GM11168 (cell line): ENCODE data around the gene LRFN4.
"Not testable (repeated sequence)": the region's sequence is repeated elsewhere in the genome, so short reads cannot be mapped to it uniquely, and the experiment has no call there.

Experiments used
- in situ Hi-C: fragments of 300-500 bp; cut with MboI; formaldehyde crosslinking; loops from one replicate; pipeline ENCODE4 v1.12.0; 2022; ENCODE audit warnings: low sequenced_read_pairs; ENCODE audit not compliant: unreplicated experiment

Gene LRFN4

GRCh38 chr11:66856496-66857233, at the start of gene LRFN4:
Gene LRFN4 (plus strand): TSS chr11:66857064. CDS start chr11:66857745, 681 bp downstream.
- in situ Hi-C loops: no loop called here

DNA sequence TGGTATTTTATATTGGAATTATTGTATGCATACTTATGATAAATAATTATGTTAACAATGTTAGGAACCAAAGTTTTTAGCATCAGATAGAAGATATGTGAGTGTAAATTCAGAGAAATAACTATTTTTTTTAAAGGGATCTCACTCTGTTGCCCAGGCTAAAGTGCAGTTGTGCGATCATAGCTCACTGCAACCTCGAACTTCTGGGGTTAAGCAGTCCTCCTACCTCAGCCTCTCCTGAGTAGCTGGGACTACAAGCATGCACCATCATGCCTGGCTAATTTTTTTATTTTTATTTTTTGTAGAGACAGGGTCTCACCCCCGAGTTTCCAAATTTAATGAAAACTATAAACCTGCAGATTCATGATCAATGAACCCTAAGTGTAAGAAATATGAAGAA, 47.3 kb upstream of the LRFN4 start:
- in situ Hi-C loops: no loop called here

DNA sequence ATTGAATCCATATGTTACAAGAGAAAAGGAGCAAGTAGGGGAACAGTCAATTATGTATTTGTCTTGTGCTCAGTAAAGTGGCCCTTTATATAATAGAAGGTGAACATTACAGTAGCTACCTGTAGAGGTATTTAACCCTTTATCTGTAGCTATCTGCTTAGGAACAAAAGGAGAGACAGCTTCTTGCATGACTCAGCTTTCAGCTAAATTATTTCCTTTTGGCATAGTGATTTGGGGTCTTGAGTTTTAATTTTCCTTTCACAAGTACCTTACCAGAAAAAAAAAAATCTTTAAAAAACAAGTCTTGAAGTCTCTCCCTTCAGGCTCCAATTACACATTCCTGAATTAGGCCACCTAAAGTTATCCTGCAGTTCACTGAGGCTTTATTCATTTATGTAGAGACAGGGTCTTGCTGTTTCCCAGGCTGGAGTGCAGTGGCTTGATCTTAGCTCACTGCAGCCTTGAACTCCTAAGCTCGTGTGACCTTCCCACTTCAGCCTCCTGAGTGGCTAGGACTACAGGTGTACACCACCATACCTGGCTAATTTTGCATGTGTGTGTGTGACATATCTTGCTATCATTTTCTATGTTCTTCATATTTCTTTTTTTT, 46.2 kb upstream of the LRFN4 start:
- in situ Hi-C loops: no loop called here

- in situ Hi-C loops: no loop called here
These were observed 42.2 kb upstream of the LRFN4 start for GRCh38 chr11:66814678-66815077.

- in situ Hi-C loops: no loop called here
These were observed 41.2 kb upstream of the LRFN4 start for GRCh38 chr11:66815646-66816045.

- in situ Hi-C loops: no loop called here
These were observed 38.5 kb upstream of the LRFN4 start for GRCh38 chr11:66818231-66818955.

GRCh38 chr11:66820381-66820780, 36.5 kb upstream of the LRFN4 start:
- in situ Hi-C loops: no loop called here

DNA sequence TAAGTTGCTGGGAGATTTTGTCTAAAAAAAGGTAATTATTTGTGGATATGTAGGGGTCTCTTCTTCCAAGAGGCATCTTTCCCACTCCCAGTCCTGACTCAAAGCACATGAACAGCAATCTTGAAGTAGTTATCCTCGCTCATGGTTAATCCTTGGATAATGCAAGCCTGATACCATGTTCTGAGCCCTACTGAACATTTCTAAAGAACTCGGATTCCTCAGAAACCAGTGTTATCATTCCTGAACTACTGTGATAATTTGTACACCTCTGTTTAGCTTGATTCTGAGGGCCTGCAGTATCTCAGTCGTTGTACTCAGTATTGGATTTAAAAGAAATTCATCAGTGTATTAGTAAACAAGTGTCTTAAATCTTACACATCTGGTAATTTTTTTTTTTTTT, 36.0 kb upstream of the LRFN4 start:
- in situ Hi-C loops: no loop called here

- in situ Hi-C loops: no loop called here
These were observed 33.2 kb upstream of the LRFN4 start for GRCh38 chr11:66823700-66824099.

DNA sequence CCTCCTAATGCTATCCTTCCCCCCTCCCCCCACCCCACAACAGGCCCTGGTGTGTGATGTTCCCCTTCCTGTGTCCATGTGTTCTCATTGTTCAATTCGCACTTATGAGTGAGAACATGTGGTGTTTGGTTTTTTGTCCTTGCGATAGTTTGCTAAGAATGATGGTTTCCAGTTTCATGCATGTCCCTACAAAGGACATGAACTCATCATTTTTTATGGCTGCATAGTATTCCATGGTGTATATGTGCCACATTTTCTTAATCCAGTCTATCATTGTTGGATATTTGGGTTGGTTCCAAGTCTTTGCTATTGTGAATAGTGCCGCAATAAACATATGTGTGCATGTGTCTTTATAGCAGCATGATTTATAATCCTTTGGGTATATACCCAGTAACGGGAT, 32.3 kb upstream of the LRFN4 start:
- in situ Hi-C loops: not testable (repeated sequence)

- in situ Hi-C loops: loop anchor here (5.0 to 10.0 kb wide), 2 partner anchors 142 to 260 kb away; no protein-coding TSS in a partner anchor
These were observed 22.4 kb upstream of the LRFN4 start for GRCh38 chr11:66834539-66834845.

DNA sequence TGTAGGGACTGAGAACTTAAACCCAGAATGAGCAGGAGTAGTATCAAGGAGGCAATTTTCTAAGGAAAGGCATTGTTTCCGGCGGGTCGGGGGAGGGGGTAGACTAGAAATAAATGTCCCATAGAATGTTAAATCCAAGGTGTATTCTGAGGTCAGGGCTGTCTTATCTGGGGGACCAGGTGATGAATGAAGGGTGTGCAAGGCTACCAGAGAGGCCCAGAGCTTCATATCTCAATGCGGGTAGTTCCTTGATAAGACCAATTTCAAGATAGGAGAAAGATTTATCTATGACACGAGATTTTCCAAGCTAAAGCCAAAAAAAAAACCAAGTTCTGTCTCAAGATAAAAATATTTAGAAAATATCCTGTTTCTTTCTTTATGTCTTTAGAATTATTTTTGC, 21.9 kb upstream of the LRFN4 start:
- in situ Hi-C loops: loop anchor here (5.0 to 10.0 kb wide), 2 partner anchors 143 to 260 kb away; no protein-coding TSS in a partner anchor

GRCh38 chr11:66835768-66836405, 21.0 kb upstream of the LRFN4 start:
- in situ Hi-C loops: loop anchor here (10.0 kb wide), 1 partner anchor 261 kb away; no protein-coding TSS in a partner anchor

- in situ Hi-C loops: no loop called here
These were observed 16.4 kb upstream of the LRFN4 start for GRCh38 chr11:66840317-66841091.

GRCh38 chr11:66841861-66842260, 15.0 kb upstream of the LRFN4 start:
- in situ Hi-C loops: no loop called here

DNA sequence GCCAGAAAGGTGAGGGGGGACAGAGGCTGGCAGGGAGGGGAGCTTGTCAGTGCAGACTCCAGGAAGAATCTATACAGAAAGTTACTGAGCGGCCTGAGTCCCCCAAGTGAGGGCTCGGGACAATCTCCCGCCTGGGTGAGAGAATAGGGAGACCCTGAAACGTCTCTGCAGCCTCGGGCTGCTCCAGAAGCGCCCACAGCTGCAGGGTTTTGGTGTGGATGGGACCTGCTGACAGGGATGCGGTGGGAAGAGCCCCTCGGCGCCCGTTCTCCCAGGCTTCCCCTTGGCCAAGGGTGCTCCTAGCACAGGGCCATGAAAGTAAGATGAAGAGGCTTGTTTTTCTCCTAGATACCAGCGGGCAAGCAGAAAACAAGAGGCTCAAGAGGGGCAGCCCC, 14.4 kb upstream of the LRFN4 start:
- in situ Hi-C loops: no loop called here

DNA sequence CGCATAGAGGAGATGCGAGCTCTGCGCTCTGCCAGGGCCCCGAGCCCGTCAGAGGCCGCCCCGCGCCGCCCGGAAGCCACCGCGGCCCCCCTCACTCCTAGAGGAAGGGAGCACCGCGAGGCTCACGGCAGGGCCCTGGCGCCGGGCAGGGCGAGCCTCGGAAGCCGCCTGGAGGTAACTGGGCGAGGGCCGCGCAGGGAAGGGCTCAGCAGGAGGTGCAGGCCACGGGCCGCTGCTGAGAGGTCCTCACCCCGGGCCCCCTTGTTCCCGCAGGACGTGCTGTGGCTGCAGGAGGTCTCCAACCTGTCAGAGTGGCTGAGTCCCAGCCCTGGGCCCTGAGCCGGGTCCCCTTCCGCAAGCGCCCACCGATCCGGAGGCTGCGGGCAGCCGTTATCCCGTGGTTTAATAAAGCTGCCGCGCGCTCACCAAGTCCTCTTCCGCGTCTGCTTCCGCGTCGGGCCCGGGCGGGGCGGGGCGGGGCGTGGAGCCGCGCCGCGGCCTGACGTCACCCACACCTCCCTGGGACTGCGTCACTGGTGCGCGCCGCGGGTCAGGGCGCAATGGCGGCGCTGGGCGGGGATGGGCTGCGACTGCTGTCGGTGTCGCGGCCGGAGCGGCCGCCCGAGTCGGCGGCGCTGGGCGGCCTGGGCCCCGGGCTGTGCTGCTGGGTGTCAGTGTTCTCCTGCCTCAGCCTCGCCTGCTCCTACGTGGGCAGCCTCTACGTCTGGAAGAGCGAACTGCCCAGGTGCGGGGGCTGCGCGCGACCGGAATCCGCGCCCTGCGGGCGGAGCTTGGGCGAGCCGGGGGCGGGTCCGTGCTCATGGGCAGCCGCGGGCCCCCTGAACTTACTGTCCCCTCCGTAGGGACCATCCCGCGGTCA, 13.7 kb upstream of the LRFN4 start, which contains the start of gene RCE1:
Gene RCE1, plus strand, starts transcription at position 546 of the 880 bp plus-strand sequence. Its CDS starts 15 bp downstream, at position 561.
- in situ Hi-C loops: no loop called here

DNA sequence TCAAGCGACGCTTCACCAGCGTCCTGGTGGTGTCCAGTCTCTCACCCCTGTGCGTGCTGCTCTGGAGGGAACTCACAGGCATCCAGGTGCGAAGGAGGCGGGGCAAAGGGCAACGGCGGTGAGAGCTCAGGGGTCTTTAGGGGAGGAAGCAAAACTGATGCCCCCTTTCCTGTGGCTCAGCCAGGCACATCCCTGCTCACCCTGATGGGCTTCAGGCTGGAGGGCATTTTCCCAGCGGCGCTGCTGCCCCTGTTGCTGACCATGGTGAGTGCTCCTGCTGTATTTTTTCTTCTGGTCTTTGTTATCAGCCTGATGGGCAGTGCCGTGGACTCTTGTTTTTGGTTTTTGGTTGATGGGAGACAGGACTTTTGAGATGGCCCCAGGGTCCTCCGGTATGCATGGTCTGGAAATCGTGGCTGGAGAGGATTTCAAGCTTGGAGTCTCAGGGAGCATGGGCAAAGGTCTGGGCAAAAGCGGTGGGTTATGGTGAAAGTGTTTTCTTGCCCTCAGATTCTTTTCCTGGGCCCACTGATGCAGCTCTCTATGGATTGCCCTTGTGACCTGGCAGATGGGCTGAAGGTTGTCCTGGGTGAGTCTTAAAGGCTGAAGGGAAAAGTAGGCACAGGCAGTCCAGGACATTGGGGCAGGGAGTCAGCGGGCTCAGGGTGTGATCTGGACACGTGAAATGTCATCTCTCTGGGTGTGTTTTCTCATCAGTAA, 12.9 kb upstream of the LRFN4 start:
- in situ Hi-C loops: no loop called here
